ENCODE data around the gene COL4A3.

- TF ChIP-seq REST (IDR thresholded peaks at IDR 0.05; ENCODE audit: insufficient read depth in 1 of 2, low read depth in 2 of 2, low read length in 2 of 2) (no peak), POLR2AphosphoS5 (IDR thresholded peaks at IDR 0.05; ENCODE audit: low read depth, low read length) (no peak), TAF1 (IDR thresholded peaks at IDR 0.05; ENCODE audit: borderline replicate concordance, insufficient read depth, low read length) (no peak), SIN3A (IDR thresholded peaks at IDR 0.05; ENCODE audit: borderline replicate concordance, insufficient read depth, low read length) (no peak), FOXP2 (optimal IDR thresholded peaks at IDR 0.05; ENCODE audit: borderline replicate concordance, extremely low read depth, extremely low read length, insufficient read depth) (no peak)
Observed at GRCh38 chr2:227201771-227202170, 37.3 kb downstream of the COL4A3 start.

All from PFSK-1 (cell line).